ENCODE measurements around the gene B3GAT1.

The B3GAT1 gene

DNA sequence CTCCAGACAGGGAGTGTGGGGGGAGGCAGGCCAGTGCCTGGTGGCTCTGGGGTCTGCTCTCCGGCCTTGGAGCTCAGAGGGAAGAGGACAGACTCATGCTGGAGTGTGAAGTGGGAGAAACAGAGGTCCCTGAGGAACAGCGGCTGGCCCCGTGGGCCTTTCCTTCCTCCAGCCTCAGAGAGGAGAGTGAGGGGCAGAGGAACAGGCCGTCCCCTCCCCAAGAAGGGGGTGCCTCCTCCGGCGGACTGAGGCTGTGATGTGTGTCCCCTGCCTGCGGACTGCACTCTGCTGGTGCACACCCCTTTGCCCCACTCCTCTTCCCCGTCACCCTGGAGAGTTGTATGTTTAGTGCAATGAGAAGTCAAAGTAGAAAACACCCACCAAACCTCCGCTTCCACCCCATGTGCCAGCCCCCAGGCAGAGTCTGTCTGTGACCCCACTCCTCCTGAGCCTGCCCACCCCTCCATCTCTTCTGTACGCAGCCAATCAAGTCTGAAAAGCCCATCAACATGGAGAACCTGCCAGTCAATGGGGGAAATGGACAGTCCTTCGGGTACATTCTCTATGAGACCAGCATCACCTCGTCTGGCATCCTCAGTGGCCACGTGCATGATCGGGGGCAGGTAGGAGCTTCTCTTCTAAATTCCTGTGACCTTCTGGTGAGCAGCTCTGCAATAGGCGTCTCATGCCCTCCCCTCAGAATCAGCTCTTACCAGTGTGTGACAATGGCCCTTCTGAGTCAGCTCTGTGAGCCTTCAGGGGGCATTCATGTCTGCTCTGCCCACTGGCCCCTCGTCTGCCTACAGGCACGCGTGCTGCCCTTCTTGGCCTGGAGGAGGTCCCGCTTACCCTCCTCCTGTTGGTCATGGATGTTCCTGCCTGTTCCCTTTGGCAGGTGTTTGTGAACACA lies 41.3 kb downstream of the B3GAT1 start:
- no peak for DNase-seq (ENCODE audit: low spot score)

DNA sequence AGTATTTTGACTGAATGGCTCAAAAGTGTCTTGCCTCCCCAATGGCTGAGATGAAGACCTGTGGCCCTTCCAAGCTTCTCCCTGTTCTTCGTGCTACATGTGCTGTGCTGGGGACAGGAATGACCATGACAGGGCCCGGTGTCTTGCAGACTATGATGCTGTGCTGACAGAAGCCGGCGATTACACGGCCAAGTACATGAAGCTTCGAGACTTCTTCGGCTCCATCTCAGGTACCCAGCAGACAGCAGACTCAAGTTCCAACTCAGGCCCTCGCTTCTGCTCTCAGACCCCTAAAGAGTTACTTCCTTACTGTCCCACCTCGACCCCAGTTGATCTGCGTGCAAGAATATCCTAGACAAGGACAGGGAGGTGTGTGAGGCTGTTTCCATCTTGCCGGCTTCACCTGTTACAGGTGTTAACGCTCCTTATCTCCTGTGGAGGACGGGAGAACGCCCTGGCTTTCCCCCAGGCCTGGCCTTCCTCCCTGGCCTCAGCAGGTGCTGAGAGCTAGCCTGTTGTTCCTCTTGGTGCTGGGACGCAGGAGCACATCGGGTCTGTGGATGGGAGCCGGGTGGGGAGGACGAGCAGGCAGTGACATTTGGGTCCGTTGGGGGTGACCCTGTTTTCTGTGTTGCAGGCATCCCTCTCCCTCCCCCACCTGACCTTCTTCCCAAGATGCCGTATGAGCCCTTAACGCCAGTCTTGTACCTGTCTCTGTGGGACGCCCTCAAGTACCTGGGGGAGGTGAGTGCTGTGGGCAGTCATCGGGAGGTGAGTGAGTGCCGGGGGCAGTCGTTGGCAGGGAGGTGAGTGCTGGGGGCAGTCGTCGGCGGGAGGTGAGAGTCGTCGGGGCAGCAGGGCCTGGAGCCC lies 42.2 kb downstream of the B3GAT1 start:
- DNase-seq (ENCODE audit: low spot score), result no peak
- TF ChIP-seq, protein P1, sequence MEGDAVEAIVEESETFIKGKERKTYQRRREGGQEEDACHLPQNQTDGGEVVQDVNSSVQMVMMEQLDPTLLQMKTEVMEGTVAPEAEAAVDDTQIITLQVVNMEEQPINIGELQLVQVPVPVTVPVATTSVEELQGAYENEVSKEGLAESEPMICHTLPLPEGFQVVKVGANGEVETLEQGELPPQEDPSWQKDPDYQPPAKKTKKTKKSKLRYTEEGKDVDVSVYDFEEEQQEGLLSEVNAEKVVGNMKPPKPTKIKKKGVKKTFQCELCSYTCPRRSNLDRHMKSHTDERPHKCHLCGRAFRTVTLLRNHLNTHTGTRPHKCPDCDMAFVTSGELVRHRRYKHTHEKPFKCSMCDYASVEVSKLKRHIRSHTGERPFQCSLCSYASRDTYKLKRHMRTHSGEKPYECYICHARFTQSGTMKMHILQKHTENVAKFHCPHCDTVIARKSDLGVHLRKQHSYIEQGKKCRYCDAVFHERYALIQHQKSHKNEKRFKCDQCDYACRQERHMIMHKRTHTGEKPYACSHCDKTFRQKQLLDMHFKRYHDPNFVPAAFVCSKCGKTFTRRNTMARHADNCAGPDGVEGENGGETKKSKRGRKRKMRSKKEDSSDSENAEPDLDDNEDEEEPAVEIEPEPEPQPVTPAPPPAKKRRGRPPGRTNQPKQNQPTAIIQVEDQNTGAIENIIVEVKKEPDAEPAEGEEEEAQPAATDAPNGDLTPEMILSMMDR (IDR thresholded peaks at IDR 0.05; ENCODE audit: extremely low read depth, missing control alignments), result no peak

More for the DNA sequence above, 41.3 kb downstream of the B3GAT1 start:
- TF ChIP-seq, protein P1 (IDR thresholded peaks at IDR 0.05; ENCODE audit: extremely low read depth, missing control alignments), result no peak

DNA sequence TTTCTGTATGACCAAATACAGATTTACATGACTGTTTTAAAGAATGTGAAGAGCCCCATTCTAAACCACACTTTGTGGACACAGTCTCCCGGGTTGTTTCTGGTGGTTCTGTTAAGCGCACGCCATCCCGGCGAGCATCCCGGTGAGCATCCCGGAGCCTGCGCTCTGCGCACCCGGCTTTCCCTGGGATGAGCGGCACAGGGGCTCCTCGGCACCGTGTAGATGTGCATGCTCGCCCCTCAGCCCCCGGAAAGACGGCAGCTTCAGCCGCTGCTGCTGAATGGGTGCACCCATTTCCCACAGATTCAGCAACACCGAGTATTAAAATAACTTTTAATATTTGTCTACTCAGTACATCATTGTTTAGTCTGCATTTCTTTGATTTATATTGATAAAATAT lies 44.3 kb downstream of the B3GAT1 start:
- TF ChIP-seq, protein P1 (IDR thresholded peaks at IDR 0.05; ENCODE audit: extremely low read depth, missing control alignments), result no peak
- DNase-seq (ENCODE audit: low spot score), result no peak

DNA sequence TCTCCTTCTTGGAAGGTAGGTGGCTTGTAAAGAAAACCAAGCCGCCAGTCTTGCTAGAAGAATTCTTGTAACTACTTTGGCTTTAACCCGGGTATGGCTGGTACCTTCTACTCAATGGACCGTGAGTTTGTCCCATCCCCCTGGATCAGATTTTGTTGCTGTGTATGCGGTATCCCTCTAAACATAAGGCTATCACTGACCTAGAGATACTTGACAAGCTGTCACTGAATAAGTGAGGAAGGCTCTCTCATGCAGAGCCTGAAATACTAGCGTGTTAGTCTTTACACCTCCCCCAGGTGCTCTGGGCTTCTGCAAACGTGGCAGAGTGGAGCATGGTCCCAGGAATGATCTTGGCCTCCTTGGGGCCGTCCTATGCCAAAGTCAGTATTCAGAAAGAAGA lies 45.8 kb downstream of the B3GAT1 start:
- TF ChIP-seq, protein P1 (IDR thresholded peaks at IDR 0.05; ENCODE audit: extremely low read depth, missing control alignments), result no peak
- no peak for DNase-seq (ENCODE audit: low spot score)

DNA sequence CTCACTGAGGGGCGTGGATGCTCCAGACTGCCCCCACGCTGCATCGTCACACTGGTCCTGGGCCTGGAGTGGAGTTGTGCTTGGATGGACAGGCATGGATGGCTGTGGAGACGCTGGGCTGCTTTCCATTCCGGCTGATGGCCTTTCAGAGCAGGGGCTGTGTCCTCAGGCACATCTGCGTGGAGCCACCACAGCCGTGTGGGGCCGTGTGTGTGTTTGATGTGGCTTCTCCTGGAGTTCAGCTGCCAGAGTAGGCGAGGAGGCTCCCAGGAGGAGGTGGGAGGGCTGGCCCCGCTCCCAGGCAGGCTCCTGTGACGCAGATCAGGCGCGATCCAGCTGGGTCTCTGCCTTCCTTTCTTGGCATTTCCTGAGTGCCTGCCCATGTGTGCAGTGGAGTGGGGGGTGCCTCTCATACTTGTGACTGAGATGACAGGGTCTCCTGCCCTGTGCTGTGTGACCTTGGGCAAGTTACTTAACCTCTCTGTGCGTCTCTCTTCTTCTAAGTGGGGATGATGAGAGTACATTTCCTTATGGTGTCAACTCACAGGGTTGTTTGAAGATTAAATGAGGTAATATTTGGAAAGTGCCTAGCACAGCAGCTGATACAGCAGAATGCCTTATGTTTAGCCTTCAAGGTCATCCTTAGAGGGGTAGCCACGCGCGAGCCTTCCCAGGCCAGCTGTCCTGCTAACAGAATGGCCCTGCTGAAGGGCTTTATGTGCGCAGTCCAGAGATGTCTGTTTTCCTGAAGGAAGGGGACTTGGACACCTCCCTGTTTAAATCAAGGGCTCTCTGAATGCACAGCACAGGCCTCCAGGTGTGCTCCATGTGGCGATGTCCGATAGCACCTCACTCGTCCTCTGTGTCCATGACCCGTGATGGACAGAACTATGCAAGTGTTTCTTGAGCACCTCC lies 46.8 kb downstream of the B3GAT1 start:
- no peak for DNase-seq (ENCODE audit: low spot score)
- TF ChIP-seq, protein P1 (IDR thresholded peaks at IDR 0.05; ENCODE audit: extremely low read depth, missing control alignments), result no peak

DNA sequence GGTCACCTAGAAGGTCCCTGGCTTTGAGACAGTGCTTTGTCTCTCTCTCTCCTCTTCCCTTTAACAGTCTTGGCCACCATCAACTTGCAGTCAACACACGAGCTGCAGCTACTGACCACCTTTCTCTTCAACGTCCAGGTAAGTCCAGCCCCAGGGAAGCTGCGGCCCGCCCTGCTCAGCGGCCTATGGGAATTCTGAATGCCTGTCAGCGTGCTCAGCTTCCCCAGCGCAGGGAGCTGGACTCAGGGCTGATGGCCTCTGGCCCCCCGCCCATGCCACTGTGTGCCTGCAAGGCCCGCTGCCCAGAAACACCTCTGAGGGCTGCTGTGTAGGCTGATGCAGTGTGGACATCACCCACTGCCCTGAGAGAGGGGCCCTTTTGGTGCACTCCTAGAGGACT lies 47.8 kb downstream of the B3GAT1 start:
- TF ChIP-seq, protein P1 (IDR thresholded peaks at IDR 0.05; ENCODE audit: extremely low read depth, missing control alignments), result no peak
- no peak for DNase-seq (ENCODE audit: low spot score)
